ENCODE data around the gene POU2F3. TPM values are rescaled to one million over a fixed set of nuclear protein-coding genes. Genes with fewer than 3 reads are reported as not detected.

POU2F3 gene
- total and polyA plus RNA-seq, 2 of the 8 experiments (the other 6 are each of a cell fraction or from before 2014, with no cell fraction given): 1.0 to 2.1 TPM

GRCh38 chr11:120354068-120354467 lies 114.1 kb downstream of the POU2F3 start:
- TF ChIP-seq, protein P1, sequence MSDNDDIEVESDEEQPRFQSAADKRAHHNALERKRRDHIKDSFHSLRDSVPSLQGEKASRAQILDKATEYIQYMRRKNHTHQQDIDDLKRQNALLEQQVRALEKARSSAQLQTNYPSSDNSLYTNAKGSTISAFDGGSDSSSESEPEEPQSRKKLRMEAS (IDR thresholded peaks at IDR 0.05): no peak
- no peak for TF ChIP-seq POLR2AphosphoS5 (IDR thresholded peaks at IDR 0.05; ENCODE audit: low read depth, low read length)
- TF ChIP-seq KDM1A (IDR thresholded peaks at IDR 0.05; ENCODE audit: borderline replicate concordance, low read length): no peak
- no peak for TF ChIP-seq HDAC2 (IDR thresholded peaks at IDR 0.05; ENCODE audit: borderline replicate concordance in 1 of 2, low read depth in 2 of 2, low read length in 2 of 2)
- no peak for TF ChIP-seq TBP (IDR thresholded peaks at IDR 0.05; ENCODE audit: low read depth, low read length)
- no peak for TF ChIP-seq EZH2 (IDR thresholded peaks at IDR 0.05; ENCODE audit: low read depth, low read length, severe bottlenecking)
- no peak for TF ChIP-seq CEBPB (IDR thresholded peaks at IDR 0.05; ENCODE audit: low read depth, low read length)
- TF ChIP-seq CHD2 (IDR thresholded peaks at IDR 0.05; ENCODE audit: low read length): no peak
- TF ChIP-seq SP2 (IDR thresholded peaks at IDR 0.05; ENCODE audit: low read length): no peak
- H3K36me3 ChIP-seq (ENCODE audit: control insufficient read depth in 2 of 4, insufficient read depth in 4 of 4, low read length in 3 of 4): no peaks in the 10 kb centered on the region; a peak in 1 of 8 replicates
- H2BK15ac ChIP-seq (ENCODE audit: low read length): no peak overlapping the region
- H3K23ac ChIP-seq (ENCODE audit: insufficient read length): no peak overlapping the region
- H2BK5ac ChIP-seq (ENCODE audit: low read depth, low read length): no peak overlapping the region
- no peak overlapping the region for H3K27ac ChIP-seq (ENCODE audit: low read depth, low read length)
- POLR2A ChIA-PET (ENCODE audit: partially characterized antibody): no interaction called here
- no peak overlapping the region for H3K56ac ChIP-seq (replicated peaks; ENCODE audit: insufficient read length, low read depth, low read length)
- H3K9ac ChIP-seq (replicated peaks in 1 of 4; ENCODE audit: extremely low read depth in 1 of 4, low read depth in 3 of 4, low read length in 3 of 4): no peak overlapping the region
- no peaks in the 10 kb centered on the region for H3K27me3 ChIP-seq (replicated peaks in 1 of 4; ENCODE audit: control insufficient read depth in 3 of 4, extremely low read depth in 1 of 4, insufficient read depth in 3 of 4, low read length in 3 of 4)
- H2BK20ac ChIP-seq (ENCODE audit: low read length): no peak overlapping the region
- no peak overlapping the region for H3K18ac ChIP-seq (ENCODE audit: extremely low read depth, low read length)
- H2AK5ac ChIP-seq (ENCODE audit: low read depth, low read length): no peak overlapping the region
- DNase-seq (ENCODE audit: low read depth in 1 of 2, low spot score in 2 of 2) (no peak), FAIRE-seq (no peak)
- H2AFZ ChIP-seq (ENCODE audit: low read length): no peak overlapping the region
- H3K4me1 ChIP-seq (replicated peaks in 1 of 4; ENCODE audit: control insufficient read depth in 3 of 4, insufficient read depth in 4 of 4, low read length in 3 of 4): peaks cover 0 to 3% (median 0%) of the 10 kb centered on the region in 4 experiments; a peak in 1 of 7 replicates
- peaks cover 4% of the 10 kb centered on the region; the same call in 1 of the 2 replicates for H3K79me1 ChIP-seq (ENCODE audit: low read depth, low read length)
- no peak overlapping the region for H4K5ac ChIP-seq (ENCODE audit: insufficient read length, low read depth, low read length)
- H3K4me2 ChIP-seq (ENCODE audit: insufficient read depth in 1 of 2, low read depth in 2 of 2, low read length in 2 of 2): no peak overlapping the region
- H4K8ac ChIP-seq (ENCODE audit: extremely low read depth, insufficient read depth, low read length): no peak overlapping the region
- CTCF ChIA-PET (ENCODE audit: partially characterized antibody): interaction anchor here (2.1 kb wide), 1 partner anchor 19 kb away, joined by 7 read pairs; no protein-coding TSS in a partner anchor
- H3K4me3 ChIP-seq (ENCODE audit: extremely low read depth in 1 of 4, insufficient read depth in 2 of 4, low read depth in 3 of 4, low read length in 4 of 4): no peak overlapping the region
- H3K4ac ChIP-seq (replicated peaks; ENCODE audit: insufficient read length, low read depth, low read length): no peak overlapping the region
- no peaks in the 10 kb centered on the region; the same call in 1 of the 2 replicates for H3K23me2 ChIP-seq (ENCODE audit: low read depth, low read length)
- H4K20me1 ChIP-seq (replicated peaks in 1 of 2; ENCODE audit: control insufficient read depth in 1 of 2, insufficient read depth in 2 of 2, low read length in 2 of 2): peaks cover 0 to 4% of the 10 kb centered on the region in 2 experiments
- no peak overlapping the region for H4K91ac ChIP-seq (replicated peaks; ENCODE audit: insufficient read length, low read length)
- H3K14ac ChIP-seq (ENCODE audit: insufficient read length): no peak overlapping the region
- H3K9me3 ChIP-seq (ENCODE audit: insufficient read depth in 2 of 2, low read depth in 1 of 2, low read length in 1 of 2): no peaks in the 10 kb centered on the region
- H2BK120ac ChIP-seq (replicated peaks; ENCODE audit: low read depth, low read length): no peak overlapping the region
- 83% methylated on average over 1 of the region's 1 CpG; no CpG with 5 or more reads in 1 of the 2 experiments for WGBS, 2 experiments (ENCODE audit: extremely low coverage in 1 of 2, insufficient coverage in 1 of 2, insufficient read length in 1 of 2, insufficient replicate concordance in 2 of 2, low coverage in 1 of 2, low lambda C conversion rate in 2 of 2, missing lambda C conversion rate in 1 of 2)
- no peak overlapping the region for H2BK12ac ChIP-seq (ENCODE audit: low read depth, low read length)
- H3K79me2 ChIP-seq (ENCODE audit: control insufficient read depth in 1 of 2, insufficient read depth in 2 of 2, low read length in 2 of 2): peaks cover 2 to 73% of the 10 kb centered on the region in 2 experiments; a peak in 3 of 4 replicates
